H9 (cell line): ENCODE measurements around the gene FCHO1. TPM values are rescaled to one million over a fixed set of nuclear protein-coding genes. Genes with fewer than 3 reads are reported as not detected.

Experiments used
- DNase-seq: peaks from one replicate; pipeline ENCODE4 v3.0.0-alpha.2; 2017
- H2AFZ ChIP-seq: one replicate; pipeline ENCODE4 v1.6.1; 2013; ENCODE audit warnings: mild to moderate bottlenecking, low read length, control low read depth, moderate library complexity
- H2AK5ac ChIP-seq: 2 replicates; pipeline ENCODE4 v1.6.1; 2013; ENCODE audit warnings: low read length, control low read depth, mixed read lengths; ENCODE audit not compliant: insufficient read length
- H2BK120ac ChIP-seq: one replicate; pipeline ENCODE4 v1.6.1; 2013; ENCODE audit warnings: low read depth, mild to moderate bottlenecking, low read length, control low read depth, inconsistent platforms; ENCODE audit not compliant: poor library complexity, severe bottlenecking
- H2BK12ac ChIP-seq: 2 replicates; pipeline ENCODE4 v1.6.1; 2013; ENCODE audit warnings: low read length, control low read depth, mixed read lengths, low read depth; ENCODE audit not compliant: insufficient read length
- H2BK15ac ChIP-seq: 2 replicates; pipeline ENCODE4 v1.6.1; 2013; ENCODE audit warnings: low read depth, low read length, control low read depth
- H2BK20ac ChIP-seq: one replicate; pipeline ENCODE4 v1.6.1; 2013; ENCODE audit warnings: low read depth, mild to moderate bottlenecking, low read length, control low read depth, inconsistent platforms; ENCODE audit not compliant: poor library complexity, severe bottlenecking
- H2BK5ac ChIP-seq: 2 replicates; pipeline ENCODE4 v1.6.1; 2013; ENCODE audit warnings: low read length, control low read depth, mixed read lengths; ENCODE audit not compliant: insufficient read length
- H3K14ac ChIP-seq: 2 replicates; pipeline ENCODE4 v1.6.1; 2013; ENCODE audit warnings: low read length, control low read depth; ENCODE audit not compliant: insufficient read depth
- H3K18ac ChIP-seq: 2 replicates; pipeline ENCODE4 v1.6.1; 2013; ENCODE audit warnings: low read depth, mild to moderate bottlenecking, mixed read lengths, low read length, control low read depth; ENCODE audit not compliant: insufficient read length
- H3K23ac ChIP-seq: 2 replicates; pipeline ENCODE4 v1.6.1; 2013; ENCODE audit warnings: low read length, control low read depth, mixed read lengths, low read depth; ENCODE audit not compliant: insufficient read length
- H3K23me2 ChIP-seq: 2 replicates; pipeline ENCODE4 v1.6.1; 2013; ENCODE audit warnings: low read depth, mild to moderate bottlenecking, mixed read lengths, low read length, control low read depth; ENCODE audit not compliant: insufficient read length, poor library complexity, severe bottlenecking
- H3K27ac ChIP-seq: 2 replicates; pipeline ENCODE4 v1.5.1; 2013; ENCODE audit warnings: low read length, control low read depth, mixed read lengths, low read depth; ENCODE audit not compliant: insufficient read length
- H3K27me3 ChIP-seq: 2 replicates; pipeline ENCODE4 v1.6.1; 2013; ENCODE audit warnings: low read length, control low read depth, inconsistent platforms; ENCODE audit not compliant: insufficient read depth
- H3K4ac ChIP-seq: 2 replicates; pipeline ENCODE4 v1.6.1; 2013; ENCODE audit warnings: low read depth, mild to moderate bottlenecking, control low read depth, inconsistent platforms, low read length, moderate library complexity
- H3K4me1 ChIP-seq: 2 replicates; pipeline ENCODE4 v1.6.1; 2013; ENCODE audit warnings: low read length, control low read depth, inconsistent platforms; ENCODE audit not compliant: insufficient read depth
- H3K4me2 ChIP-seq: 2 replicates; pipeline ENCODE4 v1.6.1; 2013; ENCODE audit warnings: low read length, control low read depth, mixed read lengths; ENCODE audit not compliant: insufficient read length, insufficient read depth
- H3K56ac ChIP-seq: 2 replicates; pipeline ENCODE4 v1.6.1; 2013; ENCODE audit warnings: low read depth, mild to moderate bottlenecking, mixed read lengths, low read length, control low read depth; ENCODE audit not compliant: insufficient read length
- H3K79me1 ChIP-seq: 2 replicates; pipeline ENCODE4 v1.6.1; 2013; ENCODE audit warnings: low read depth, mild to moderate bottlenecking, moderate library complexity, low read length, control low read depth, inconsistent platforms; ENCODE audit not compliant: insufficient read depth, poor library complexity, severe bottlenecking
- H3K79me2 ChIP-seq: 2 replicates; pipeline ENCODE4 v1.6.1; 2013; ENCODE audit warnings: low read length, control low read depth, inconsistent platforms; ENCODE audit not compliant: insufficient read depth
- H3K9ac ChIP-seq: 2 replicates; pipeline ENCODE4 v1.6.1; 2013; ENCODE audit warnings: low read length, control low read depth, mixed read lengths; ENCODE audit not compliant: insufficient read length; ENCODE audit errors: extremely low read depth
- H3K9me3 ChIP-seq: one replicate; pipeline ENCODE4 v1.6.1; 2013; ENCODE audit warnings: low read depth, low read length, inconsistent platforms; ENCODE audit not compliant: control insufficient read depth
- H3T11ph ChIP-seq: one replicate; pipeline ENCODE4 v1.6.1; 2013; ENCODE audit warnings: mild to moderate bottlenecking, low read length, control low read depth, inconsistent platforms
- H4K20me1 ChIP-seq: one replicate; pipeline ENCODE4 v1.6.1; 2013; ENCODE audit not compliant: control insufficient read depth, insufficient read length, insufficient read depth
- H4K5ac ChIP-seq: 2 replicates; pipeline ENCODE4 v1.6.1; 2013; ENCODE audit warnings: low read depth, mild to moderate bottlenecking, mixed read lengths, low read length, control low read depth; ENCODE audit not compliant: insufficient read length
- H4K8ac ChIP-seq: replicated peaks from 2 replicates; pipeline ENCODE4 v1.6.1; 2013; ENCODE audit warnings: low read length, control low read depth, mixed read lengths, low read depth; ENCODE audit not compliant: insufficient read length
- H4K91ac ChIP-seq: 2 replicates; pipeline ENCODE4 v1.6.1; 2013; ENCODE audit warnings: low read depth, mild to moderate bottlenecking, moderate library complexity, mixed read lengths, low read length, control low read depth; ENCODE audit not compliant: insufficient read length
- H3K27ac Mint-ChIP-seq, 3 experiments: 2 replicates in 2 of 3; 3 replicates in 1 of 3; pipeline ENCODE4 v1.8.0; 2020 to 2021; ENCODE audit warnings: mixed read lengths in 3 of 3, mild to moderate bottlenecking in 1 of 3, moderate library complexity in 1 of 3
- H3K27me3 Mint-ChIP-seq: 2 replicates; pipeline ENCODE4 v1.8.0; 2021; ENCODE audit warnings: low read depth, mild to moderate bottlenecking, moderate library complexity, mixed read lengths
- H3K36me3 Mint-ChIP-seq, 3 experiments: 2 replicates in 2 of 3; 3 replicates in 1 of 3; pipeline ENCODE4 v1.8.0; 2020 to 2021; ENCODE audit warnings: low read depth in 3 of 3, mixed read lengths in 3 of 3; ENCODE audit not compliant: insufficient read depth in 1 of 3
- H3K4me1 Mint-ChIP-seq, 2 experiments: 2 replicates each; pipeline ENCODE4 v1.8.0; 2020; ENCODE audit warnings: mixed read lengths in 2 of 2
- H3K4me3 Mint-ChIP-seq, 2 experiments: 2 replicates in 1 of 2; 3 replicates in 1 of 2; pipeline ENCODE4 v1.8.0; 2020 to 2021; ENCODE audit warnings: mild to moderate bottlenecking in 2 of 2, mixed read lengths in 2 of 2, moderate library complexity in 1 of 2
- H3K9me3 Mint-ChIP-seq, 2 experiments: 2 replicates in 1 of 2; 3 replicates in 1 of 2; pipeline ENCODE4 v1.8.0; 2020; ENCODE audit warnings: mild to moderate bottlenecking in 2 of 2, mixed read lengths in 2 of 2, moderate library complexity in 1 of 2
- WGBS: extraction: QIAGEN DNeasy Blood & Tissue Kit; methylation state at CpG from one replicate; pipeline ENCODE4 v1.1.7; 2013; ENCODE audit warnings: missing lambda C conversion rate, low lambda C conversion rate, mixed read lengths; ENCODE audit not compliant: insufficient read length; ENCODE audit errors: extremely low coverage; 5-methylcytosine and 5-hydroxymethylcytosine counted together
- total RNA-seq: library from RNA; stranded (reverse); gene quantifications from 2 replicates; pipeline ENCODE4 v1.2.1, GENCODE V29; 2021
- TF ChIP-seq, protein P1 (sequence below): fragments of 200-600 bp; sonication (generic); conservative IDR thresholded peaks from 3 replicates; pipeline ENCODE4 v1.8.0; 2021; ENCODE audit warnings: antibody characterized with exemption, mild to moderate bottlenecking

FCHO1 gene
- total RNA-seq, 1 experiment from 2014 or later: 13.1 TPM

DNA sequence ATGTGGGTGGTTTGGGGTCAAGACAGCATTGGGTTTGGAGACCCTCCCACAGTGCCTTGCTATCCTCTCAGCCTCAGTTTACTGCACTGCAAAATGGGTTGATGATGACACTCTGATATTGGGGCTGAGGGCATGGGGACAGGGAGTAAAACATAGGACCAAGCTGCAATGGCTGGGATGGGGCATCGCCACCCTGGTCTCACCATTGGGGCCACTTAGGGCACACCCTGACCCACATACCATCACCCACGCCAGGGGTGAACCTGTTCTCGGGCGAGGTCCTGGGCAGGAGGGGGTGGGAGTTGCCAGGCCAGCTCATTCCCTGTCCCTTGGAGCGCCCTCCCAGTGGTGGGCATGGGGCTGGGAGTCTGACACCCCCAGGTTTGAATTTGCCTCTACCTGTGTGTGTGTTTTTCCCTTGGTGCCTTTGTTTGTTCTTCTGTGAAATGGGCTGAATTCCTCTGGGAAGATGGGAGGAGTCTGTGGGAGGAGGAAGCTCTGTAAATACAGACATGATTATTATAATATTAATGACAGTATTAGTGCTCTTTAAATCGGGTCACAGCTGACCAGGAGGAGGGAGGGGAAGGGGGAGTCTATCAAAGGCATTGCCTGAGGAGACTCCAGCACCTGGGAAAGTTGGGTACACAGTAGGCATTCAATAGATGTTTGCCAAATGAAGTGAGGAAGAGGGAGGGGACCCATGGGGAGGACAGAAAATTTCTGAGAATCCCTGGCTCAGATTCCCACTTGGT, 2.2 kb upstream of the FCHO1 start:
- no peak overlapping the region for H4K91ac ChIP-seq
- no peak overlapping the region for H3K23ac ChIP-seq
- no peak overlapping the region for H3K9ac ChIP-seq
- H3K4me1 ChIP-seq: no peaks in the 10 kb centered on the region
- no peak for DNase-seq
- WGBS: no CpG with 5 or more reads among the region's 6 CpGs
- no peak overlapping the region for H3T11ph ChIP-seq
- no peak overlapping the region for H2AFZ ChIP-seq
- peaks cover 0 to 25% of the 10 kb centered on the region in 2 experiments for H3K4me1 Mint-ChIP-seq
- H4K20me1 ChIP-seq: no peaks in the 10 kb centered on the region
- H3K9me3 ChIP-seq: no peaks in the 10 kb centered on the region
- H3K27me3 ChIP-seq: no peaks in the 10 kb centered on the region
- H3K79me1 ChIP-seq: no peaks in the 10 kb centered on the region
- H2BK5ac ChIP-seq: no peak overlapping the region
- H2BK20ac ChIP-seq: no peak overlapping the region
- H3K18ac ChIP-seq: no peak overlapping the region
- no peak overlapping the region for H2BK15ac ChIP-seq
- H3K36me3 Mint-ChIP-seq: no peaks in the 10 kb centered on the region
- no peaks in the 10 kb centered on the region; the same call in 1 of the 2 replicates for H3K79me2 ChIP-seq
- H3K27ac Mint-ChIP-seq: no peak overlapping the region
- H3K4me3 Mint-ChIP-seq: peak overlapping the region; percentile 54 to 77
- H3K23me2 ChIP-seq: peaks cover 5% of the 10 kb centered on the region
- H2BK12ac ChIP-seq: no peak overlapping the region
- H4K8ac ChIP-seq: no peak overlapping the region
- H2BK120ac ChIP-seq: no peak overlapping the region
- TF ChIP-seq, protein P1, sequence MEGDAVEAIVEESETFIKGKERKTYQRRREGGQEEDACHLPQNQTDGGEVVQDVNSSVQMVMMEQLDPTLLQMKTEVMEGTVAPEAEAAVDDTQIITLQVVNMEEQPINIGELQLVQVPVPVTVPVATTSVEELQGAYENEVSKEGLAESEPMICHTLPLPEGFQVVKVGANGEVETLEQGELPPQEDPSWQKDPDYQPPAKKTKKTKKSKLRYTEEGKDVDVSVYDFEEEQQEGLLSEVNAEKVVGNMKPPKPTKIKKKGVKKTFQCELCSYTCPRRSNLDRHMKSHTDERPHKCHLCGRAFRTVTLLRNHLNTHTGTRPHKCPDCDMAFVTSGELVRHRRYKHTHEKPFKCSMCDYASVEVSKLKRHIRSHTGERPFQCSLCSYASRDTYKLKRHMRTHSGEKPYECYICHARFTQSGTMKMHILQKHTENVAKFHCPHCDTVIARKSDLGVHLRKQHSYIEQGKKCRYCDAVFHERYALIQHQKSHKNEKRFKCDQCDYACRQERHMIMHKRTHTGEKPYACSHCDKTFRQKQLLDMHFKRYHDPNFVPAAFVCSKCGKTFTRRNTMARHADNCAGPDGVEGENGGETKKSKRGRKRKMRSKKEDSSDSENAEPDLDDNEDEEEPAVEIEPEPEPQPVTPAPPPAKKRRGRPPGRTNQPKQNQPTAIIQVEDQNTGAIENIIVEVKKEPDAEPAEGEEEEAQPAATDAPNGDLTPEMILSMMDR: no peak
- H3K56ac ChIP-seq: no peak overlapping the region
- no peak overlapping the region for H2AK5ac ChIP-seq
- no peak overlapping the region for H3K14ac ChIP-seq
- no peaks in the 10 kb centered on the region for H3K9me3 Mint-ChIP-seq
- no peak overlapping the region for H3K4ac ChIP-seq
- H3K27ac ChIP-seq: peak overlapping the region; percentile 16
- no peak overlapping the region for H4K5ac ChIP-seq
- no peak overlapping the region for H3K4me2 ChIP-seq
- H3K27me3 Mint-ChIP-seq: no peaks in the 10 kb centered on the region; the same call in 1 of the 2 replicates
